Esophagus squamous epithelium (tissue), 5 donors: ENCODE data around the gene GLYATL2. TPM values are rescaled to one million over a fixed set of nuclear protein-coding genes. Genes with fewer than 3 reads are reported as not detected.

Experiments
- DNase-seq: peaks from one replicate; lab custom pipeline; 2025; lab: John Stamatoyannopoulos, UW
- H3K27ac ChIP-seq, 4 donors: fragments of 200-600 bp; sonication (generic); one replicate each; pipeline ENCODE4 v1.5.1; 2016 to 2019; ENCODE audit warnings: mild to moderate bottlenecking in 1 of 4
- H3K27me3 ChIP-seq, 4 donors: fragments of 200-600 bp; sonication (generic); 1 replicate in 3 of 4; 2 replicates in 1 of 4; pipeline versions ENCODE4 v1.5.1 to v1.6.0; 2017 to 2021; ENCODE audit warnings: antibody characterized with exemption in 1 of 4
- H3K36me3 ChIP-seq, 3 donors: fragments of 200-600 bp; sonication (generic); one replicate each; pipeline ENCODE4 v1.5.1; 2016 to 2019
- H3K4me1 ChIP-seq, 3 donors: fragments of 200-600 bp; sonication (generic); one replicate each; pipeline ENCODE4 v1.5.1; 2017 to 2019
- H3K4me3 ChIP-seq, 4 donors: fragments of 200-600 bp; sonication (generic); 1 replicate in 3 of 4; 2 replicates in 1 of 4; pipeline ENCODE4 v1.5.1; 2016 to 2019; ENCODE audit warnings: mild to moderate bottlenecking in 2 of 4, moderate library complexity in 1 of 4
- H3K9me3 ChIP-seq, 3 donors: fragments of 200-600 bp; sonication (generic); one replicate each; pipeline ENCODE4 v1.5.1; 2016 to 2019
- POLR2A ChIP-seq, 4 donors: fragments of 450-650 bp; IDR thresholded peaks; one replicate each; pipeline ENCODE4 v1.6.1; 2017; ENCODE audit warnings: antibody characterized with exemption in 4 of 4, mild to moderate bottlenecking in 4 of 4, moderate library complexity in 3 of 4
- WGBS, 2 donors: methylation state at CpG; one replicate each; pipeline ENCODE4 v1.1.5; 2018; 5-methylcytosine and 5-hydroxymethylcytosine counted together
- intact Hi-C: fragments of 100-400 bp; cut with DNase I; formaldehyde crosslinking; loops from one replicate; pipeline ENCODE4 v1.15.0; 2022
- total RNA-seq, 4 donors: library from RNA; depleted of rRNA; stranded (reverse); fragments of >200 nt; gene quantifications; one replicate each; pipeline ENCODE4 v1.1.0, GENCODE V29; 2016
- TF ChIP-seq, protein P1 (sequence below), 6 experiments: fragments of 450-650 bp in 4 of 6; fragments of 200-600 bp in 2 of 6; sonication (generic) in 2 of 6; IDR thresholded peaks; one replicate each; pipeline ENCODE4 v1.5.1; 2016 to 2019; ENCODE audit warnings: antibody characterized with exemption in 6 of 6, mild to moderate bottlenecking in 4 of 6, moderate library complexity in 4 of 6
- donor health status: DM: yes; HTN: yes; CAD: no.

The GLYATL2 gene
- total RNA-seq, 4 donors from 2014 or later = 0.38 to 2.9 TPM; not detected in 2

DNA sequence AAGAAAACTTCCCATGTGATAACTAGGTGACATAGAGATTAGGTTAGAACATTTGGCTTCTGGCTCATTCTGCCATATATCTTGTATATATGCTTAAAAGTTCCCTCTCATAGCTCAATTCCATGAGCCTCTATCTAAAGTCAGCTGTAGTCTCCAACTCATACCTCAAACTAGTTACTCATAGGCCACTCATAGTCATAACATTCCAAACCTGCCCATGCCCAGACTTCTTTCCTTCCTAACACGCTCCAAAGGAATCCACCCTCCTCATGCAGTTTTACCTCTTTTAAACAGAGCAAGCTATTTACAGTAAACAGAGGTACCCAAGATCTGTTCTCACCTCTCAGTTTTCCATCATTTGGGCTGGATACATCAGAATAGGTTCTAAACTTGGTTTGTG is 39.4 kb downstream of the GLYATL2 start:
- no peak for DNase-seq
- intact Hi-C loops = no loop called here
- H3K27me3 ChIP-seq = no peaks in the 10 kb centered on the region
- 47 to 53% methylated on average over 1 of the region's 1 CpG for WGBS, 2 donors
- H3K4me3 ChIP-seq = no peak overlapping the region
- H3K27ac ChIP-seq = no peak overlapping the region
- TF ChIP-seq, protein P1, sequence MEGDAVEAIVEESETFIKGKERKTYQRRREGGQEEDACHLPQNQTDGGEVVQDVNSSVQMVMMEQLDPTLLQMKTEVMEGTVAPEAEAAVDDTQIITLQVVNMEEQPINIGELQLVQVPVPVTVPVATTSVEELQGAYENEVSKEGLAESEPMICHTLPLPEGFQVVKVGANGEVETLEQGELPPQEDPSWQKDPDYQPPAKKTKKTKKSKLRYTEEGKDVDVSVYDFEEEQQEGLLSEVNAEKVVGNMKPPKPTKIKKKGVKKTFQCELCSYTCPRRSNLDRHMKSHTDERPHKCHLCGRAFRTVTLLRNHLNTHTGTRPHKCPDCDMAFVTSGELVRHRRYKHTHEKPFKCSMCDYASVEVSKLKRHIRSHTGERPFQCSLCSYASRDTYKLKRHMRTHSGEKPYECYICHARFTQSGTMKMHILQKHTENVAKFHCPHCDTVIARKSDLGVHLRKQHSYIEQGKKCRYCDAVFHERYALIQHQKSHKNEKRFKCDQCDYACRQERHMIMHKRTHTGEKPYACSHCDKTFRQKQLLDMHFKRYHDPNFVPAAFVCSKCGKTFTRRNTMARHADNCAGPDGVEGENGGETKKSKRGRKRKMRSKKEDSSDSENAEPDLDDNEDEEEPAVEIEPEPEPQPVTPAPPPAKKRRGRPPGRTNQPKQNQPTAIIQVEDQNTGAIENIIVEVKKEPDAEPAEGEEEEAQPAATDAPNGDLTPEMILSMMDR (IDR thresholded peaks at IDR 0.05) = no peak
- no peak for TF ChIP-seq POLR2A (IDR thresholded peaks at IDR 0.05)
- no peaks in the 10 kb centered on the region for H3K9me3 ChIP-seq
- H3K4me1 ChIP-seq = no peaks in the 10 kb centered on the region
- no peaks in the 10 kb centered on the region for H3K36me3 ChIP-seq

- Histone ChIP-seq H3K9me3 (no peaks in the 10 kb centered on the region), H3K36me3 (no peaks in the 10 kb centered on the region), H3K4me3 (no peak overlapping the region), H3K27me3 (no peaks in the 10 kb centered on the region), H3K27ac (no peak overlapping the region), H3K4me1 (no peaks in the 10 kb centered on the region)
- TF ChIP-seq, protein P1 (IDR thresholded peaks at IDR 0.05) = no peak
- TF ChIP-seq POLR2A (IDR thresholded peaks at IDR 0.05) = no peak
- WGBS, 2 donors = 56 to 68% methylated on average over 4 of the region's 4 CpGs
- intact Hi-C loops = no loop called here
- no peak for DNase-seq
Measured at GRCh38 chr11:58801974-58802545, 42.4 kb downstream of the GLYATL2 start.

DNA sequence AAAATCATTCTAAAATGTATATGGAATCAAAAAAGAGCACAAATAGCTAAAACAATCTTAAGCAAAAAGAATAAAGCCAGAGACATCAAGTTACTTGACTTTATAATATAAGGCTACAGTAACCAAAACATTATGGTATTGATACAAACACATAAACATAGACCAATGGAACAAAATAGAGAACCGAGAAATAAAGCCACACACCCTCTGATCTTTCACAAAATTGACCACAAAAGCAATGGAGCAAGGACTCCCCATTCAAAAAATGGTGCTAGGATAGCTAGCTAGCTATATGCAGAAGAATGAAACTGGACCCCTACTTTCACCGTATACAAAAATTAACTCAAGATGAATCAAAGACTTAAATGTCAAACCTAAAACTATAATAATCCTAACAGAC is 43.2 kb downstream of the GLYATL2 start:
- intact Hi-C loops = no loop called here

GRCh38 chr11:58796333-58796732 is 48.2 kb downstream of the GLYATL2 start:
- TF ChIP-seq, protein P1 (IDR thresholded peaks at IDR 0.05) = no peak
- TF ChIP-seq POLR2A (IDR thresholded peaks at IDR 0.05) = no peak
- Histone ChIP-seq H3K9me3 (no peaks in the 10 kb centered on the region), H3K4me3 (no peak overlapping the region), H3K4me1 (no peaks in the 10 kb centered on the region), H3K36me3 (no peaks in the 10 kb centered on the region), H3K27ac (no peak overlapping the region), H3K27me3 (no peaks in the 10 kb centered on the region)
- intact Hi-C loops = no loop called here
- WGBS, 2 donors = 29 to 32% methylated on average over 6 of the region's 6 CpGs
- DNase-seq = no peak

More for the DNA sequence above, 43.2 kb downstream of the GLYATL2 start:
- no peaks in the 10 kb centered on the region for H3K4me1 ChIP-seq
- no peak overlapping the region for H3K4me3 ChIP-seq
- no peak for DNase-seq
- WGBS, 2 donors = 64 to 70% methylated on average over 2 of the region's 2 CpGs
- H3K27me3 ChIP-seq = no peaks in the 10 kb centered on the region
- TF ChIP-seq POLR2A (IDR thresholded peaks at IDR 0.05) = no peak
- TF ChIP-seq, protein P1 (IDR thresholded peaks at IDR 0.05) = no peak
- no peaks in the 10 kb centered on the region for H3K36me3 ChIP-seq
- no peaks in the 10 kb centered on the region for H3K9me3 ChIP-seq
- H3K27ac ChIP-seq = no peak overlapping the region

DNA sequence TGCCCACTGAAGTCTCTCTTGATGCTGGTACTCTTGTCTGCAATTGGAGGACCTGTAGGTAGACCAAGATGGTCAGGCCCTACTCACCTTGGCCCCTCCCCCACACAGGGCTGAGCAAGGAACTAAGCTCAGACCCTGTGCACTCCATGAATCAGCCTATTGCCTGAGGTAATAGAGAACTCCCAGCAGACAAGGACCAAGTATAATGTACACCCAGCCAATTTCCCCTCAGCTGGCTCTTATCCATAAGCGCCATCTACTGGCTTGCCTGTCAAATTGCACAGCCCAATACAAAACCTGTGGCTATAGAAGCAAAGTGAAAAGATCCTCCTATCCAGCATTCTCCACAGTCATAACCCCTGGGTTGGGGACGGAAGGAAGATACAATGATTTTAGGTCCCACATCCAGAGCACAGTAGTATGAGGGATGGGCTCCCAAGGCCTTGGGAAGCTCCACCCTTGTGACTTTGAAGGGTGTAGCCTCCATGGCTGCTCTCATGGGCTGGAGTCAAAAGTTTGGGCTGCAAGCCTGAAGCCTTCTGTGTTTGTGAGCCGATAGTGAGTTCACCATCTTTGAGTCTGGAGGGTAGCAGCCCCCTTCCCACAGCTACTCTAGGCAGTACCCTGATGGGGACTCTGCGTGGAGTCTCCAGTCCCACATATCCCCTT is 56.0 kb downstream of the GLYATL2 start:
- no peak for DNase-seq
- H3K27me3 ChIP-seq = no peaks in the 10 kb centered on the region
- no peak overlapping the region for H3K27ac ChIP-seq
- H3K4me1 ChIP-seq = peaks cover 0 to 4% (median 0%) of the 10 kb centered on the region in 3 donors
- no peak overlapping the region for H3K4me3 ChIP-seq
- intact Hi-C loops = no loop called here
- TF ChIP-seq POLR2A (IDR thresholded peaks at IDR 0.05) = no peak
- TF ChIP-seq, protein P1 (IDR thresholded peaks at IDR 0.05) = peak in 4 of 6 experiments; percentile 16 to 82 (median 33)
- no peaks in the 10 kb centered on the region for H3K36me3 ChIP-seq
- H3K9me3 ChIP-seq = no peaks in the 10 kb centered on the region
- 33 to 44% methylated on average over 3 to 4 of the region's 4 CpGs for WGBS, 2 donors
